ENCODE data around the gene LRSAM1. TPM values are rescaled to one million over a fixed set of nuclear protein-coding genes. Genes with fewer than 3 reads are reported as not detected.
"Not testable (repeated sequence)": the region's sequence is repeated elsewhere in the genome, so short reads cannot be mapped to it uniquely, and the experiment has no call there.

LRSAM1 gene
- total RNA-seq, 1 donor from 2014 or later: 35.4 TPM

GRCh38 chr9:127463382-127463781 is 12.1 kb downstream of the LRSAM1 start:
- TF ChIP-seq CTCF (IDR thresholded peaks at IDR 0.05; ENCODE audit: borderline replicate concordance): no peak
- no peak for DNase-seq
- peak overlapping the region; percentile 82 for H3K27ac ChIP-seq (replicated peaks)

GRCh38 chr9:127463911-127464310 is 12.6 kb downstream of the LRSAM1 start:
- intact Hi-C loops (cut with micrococcal nuclease): no loop called here
- Histone ChIP-seq H3K27me3 (ENCODE audit: low read depth) (no peaks in the 10 kb centered on the region), H3K4me3 (no peak overlapping the region), H3K4me1 (peaks cover 40% of the 10 kb centered on the region), H3K36me3 (peaks cover 89% of the 10 kb centered on the region), H3K9me3 (replicated peaks) (no peaks in the 10 kb centered on the region), H3K27ac (replicated peaks) (peak overlapping the region; percentile 82)
- TF ChIP-seq CTCF (IDR thresholded peaks at IDR 0.05; ENCODE audit: borderline replicate concordance): no peak
- DNase-seq: peak; percentile 62

More at GRCh38 chr9:127463382-127463781, 12.1 kb downstream of the LRSAM1 start:
- Histone ChIP-seq H3K27me3 (ENCODE audit: low read depth) (no peaks in the 10 kb centered on the region), H3K36me3 (peaks cover 89% of the 10 kb centered on the region), H3K4me1 (peaks cover 45% of the 10 kb centered on the region), H3K4me3 (no peak overlapping the region), H3K9me3 (replicated peaks) (no peaks in the 10 kb centered on the region)
- intact Hi-C loops (cut with micrococcal nuclease): no loop called here

GRCh38 chr9:127466407-127466917 is 15.2 kb downstream of the LRSAM1 start:
- H3K27ac ChIP-seq (replicated peaks); H3K27me3 ChIP-seq (ENCODE audit: low read depth); intact Hi-C loops (cut with micrococcal nuclease); H3K9me3 ChIP-seq (replicated peaks); DNase-seq; H3K4me3 ChIP-seq: not testable (repeated sequence)
- peaks cover 27% of the 10 kb centered on the region for H3K4me1 ChIP-seq
- H3K36me3 ChIP-seq: peaks cover 81% of the 10 kb centered on the region

GRCh38 chr9:127467621-127468020 is 16.3 kb downstream of the LRSAM1 start:
- DNase-seq: no peak
- no peaks in the 10 kb centered on the region for H3K9me3 ChIP-seq (replicated peaks)
- no peaks in the 10 kb centered on the region for H3K27me3 ChIP-seq (ENCODE audit: low read depth)
- no peak overlapping the region for H3K4me3 ChIP-seq
- intact Hi-C loops (cut with micrococcal nuclease): no loop called here
- TF ChIP-seq CTCF (IDR thresholded peaks at IDR 0.05; ENCODE audit: borderline replicate concordance): no peak
- H3K27ac ChIP-seq (replicated peaks): no peak overlapping the region
- H3K4me1 ChIP-seq: peaks cover 20% of the 10 kb centered on the region
- peaks cover 69% of the 10 kb centered on the region for H3K36me3 ChIP-seq

GRCh38 chr9:127470662-127471061 is 19.4 kb downstream of the LRSAM1 start:
- Histone ChIP-seq H3K4me3 (no peak overlapping the region), H3K4me1 (peaks cover 18% of the 10 kb centered on the region), H3K27me3 (ENCODE audit: low read depth) (no peaks in the 10 kb centered on the region), H3K9me3 (replicated peaks) (no peaks in the 10 kb centered on the region), H3K27ac (replicated peaks) (peak overlapping the region; percentile 28), H3K36me3 (peaks cover 64% of the 10 kb centered on the region)
- no peak for TF ChIP-seq CTCF (IDR thresholded peaks at IDR 0.05; ENCODE audit: borderline replicate concordance)
- intact Hi-C loops (cut with micrococcal nuclease): no loop called here
- no peak for DNase-seq

GRCh38 chr9:127473501-127473900 is 22.2 kb downstream of the LRSAM1 start:
- Histone ChIP-seq H3K36me3 (peaks cover 65% of the 10 kb centered on the region), H3K27ac (replicated peaks) (peak overlapping the region; percentile 84), H3K9me3 (replicated peaks) (no peaks in the 10 kb centered on the region), H3K4me3 (no peak overlapping the region), H3K4me1 (peaks cover 18% of the 10 kb centered on the region), H3K27me3 (ENCODE audit: low read depth) (no peaks in the 10 kb centered on the region)
- no peak for DNase-seq
- no peak for TF ChIP-seq CTCF (IDR thresholded peaks at IDR 0.05; ENCODE audit: borderline replicate concordance)
- intact Hi-C loops (cut with micrococcal nuclease): no loop called here

Data from left ventricle myocardium inferior (tissue), 1 donor.